Measurements from ENCODE around the gene RANBP3.

RANBP3 gene

GRCh38 chr19:5929625-5930024 lies 48.3 kb downstream of the RANBP3 start (continued):
- no peak for TF ChIP-seq PPARA (CRISPR knock-in tag; IDR thresholded peaks at IDR 0.05; ENCODE audit: borderline replicate concordance)
- TF ChIP-seq GLIS3 (CRISPR knock-in tag; IDR thresholded peaks at IDR 0.05) = no peak
- TF ChIP-seq ESRRG (CRISPR knock-in tag; IDR thresholded peaks at IDR 0.05) = no peak
- TF ChIP-seq ZNF8 (CRISPR knock-in tag; IDR thresholded peaks at IDR 0.05) = no peak
- no peak for TF ChIP-seq ZNF565 (CRISPR knock-in tag; conservative IDR thresholded peaks at IDR 0.05; ENCODE audit: low read depth)
- TF ChIP-seq TOX (CRISPR knock-in tag; IDR thresholded peaks at IDR 0.05; ENCODE audit: borderline replicate concordance) = no peak
- no peak for TF ChIP-seq ZNF70 (CRISPR knock-in tag; IDR thresholded peaks at IDR 0.05)
- no peak for TF ChIP-seq TCF4 (CRISPR knock-in tag; IDR thresholded peaks at IDR 0.05; ENCODE audit: borderline replicate concordance)
- TF ChIP-seq ARNTL (CRISPR knock-in tag; IDR thresholded peaks at IDR 0.05; ENCODE audit: borderline replicate concordance, low read depth) = no peak

DNA sequence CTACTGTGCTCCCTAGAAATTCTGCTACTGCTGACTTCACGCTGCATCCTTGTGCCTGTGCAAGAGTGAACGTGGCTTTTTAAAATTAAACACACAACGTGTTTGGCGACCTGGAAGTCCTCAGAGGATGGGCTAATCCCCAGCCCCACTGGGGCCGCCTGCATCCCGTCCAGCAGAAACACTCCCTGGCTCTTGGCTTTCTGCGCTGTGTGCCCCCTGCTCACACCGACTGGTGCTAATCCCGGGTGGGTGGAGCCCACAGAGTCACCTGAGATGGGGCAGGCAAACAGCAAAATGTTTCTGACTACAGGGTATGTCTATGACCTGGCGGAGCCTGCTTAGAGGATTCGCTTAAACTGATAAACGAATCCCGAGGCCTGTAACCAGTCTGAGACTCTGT lies 48.8 kb downstream of the RANBP3 start:
- no peak for ATAC-seq
- TF ChIP-seq, protein P1, sequence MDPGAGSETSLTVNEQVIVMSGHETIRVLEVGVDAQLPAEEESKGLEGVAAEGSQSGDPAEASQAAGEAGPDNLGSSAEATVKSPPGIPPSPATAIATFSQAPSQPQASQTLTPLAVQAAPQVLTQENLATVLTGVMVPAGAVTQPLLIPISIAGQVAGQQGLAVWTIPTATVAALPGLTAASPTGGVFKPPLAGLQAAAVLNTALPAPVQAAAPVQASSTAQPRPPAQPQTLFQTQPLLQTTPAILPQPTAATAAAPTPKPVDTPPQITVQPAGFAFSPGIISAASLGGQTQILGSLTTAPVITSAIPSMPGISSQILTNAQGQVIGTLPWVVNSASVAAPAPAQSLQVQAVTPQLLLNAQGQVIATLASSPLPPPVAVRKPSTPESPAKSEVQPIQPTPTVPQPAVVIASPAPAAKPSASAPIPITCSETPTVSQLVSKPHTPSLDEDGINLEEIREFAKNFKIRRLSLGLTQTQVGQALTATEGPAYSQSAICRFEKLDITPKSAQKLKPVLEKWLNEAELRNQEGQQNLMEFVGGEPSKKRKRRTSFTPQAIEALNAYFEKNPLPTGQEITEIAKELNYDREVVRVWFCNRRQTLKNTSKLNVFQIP (CRISPR knock-in tag; IDR thresholded peaks at IDR 0.05; ENCODE audit: borderline replicate concordance, low read depth) = no peak
- TF ChIP-seq CSRNP3 (CRISPR knock-in tag; IDR thresholded peaks at IDR 0.05) = no peak
- TF ChIP-seq ZC3H10 (CRISPR knock-in tag; IDR thresholded peaks at IDR 0.05) = no peak
- TF ChIP-seq ESRRG (CRISPR knock-in tag; IDR thresholded peaks at IDR 0.05) = no peak
- no peak for TF ChIP-seq OSR1 (CRISPR knock-in tag; IDR thresholded peaks at IDR 0.05)

GRCh38 chr19:5927441-5927821 lies 50.5 kb downstream of the RANBP3 start:
- peak; percentile 16; the same call in 1 of the 3 replicates for ATAC-seq
- TF ChIP-seq SNAI2 (CRISPR knock-in tag; IDR thresholded peaks at IDR 0.05) = no peak
- no peak for TF ChIP-seq CSDC2 (CRISPR knock-in tag; IDR thresholded peaks at IDR 0.05)
- TF ChIP-seq ZFP30 (CRISPR knock-in tag; IDR thresholded peaks at IDR 0.05) = no peak
- no peak for TF ChIP-seq TOX (CRISPR knock-in tag; IDR thresholded peaks at IDR 0.05; ENCODE audit: borderline replicate concordance)
- TF ChIP-seq PPARA (CRISPR knock-in tag; IDR thresholded peaks at IDR 0.05; ENCODE audit: borderline replicate concordance) = no peak
- no peak for TF ChIP-seq TSHZ2 (CRISPR knock-in tag; IDR thresholded peaks at IDR 0.05)

DNA sequence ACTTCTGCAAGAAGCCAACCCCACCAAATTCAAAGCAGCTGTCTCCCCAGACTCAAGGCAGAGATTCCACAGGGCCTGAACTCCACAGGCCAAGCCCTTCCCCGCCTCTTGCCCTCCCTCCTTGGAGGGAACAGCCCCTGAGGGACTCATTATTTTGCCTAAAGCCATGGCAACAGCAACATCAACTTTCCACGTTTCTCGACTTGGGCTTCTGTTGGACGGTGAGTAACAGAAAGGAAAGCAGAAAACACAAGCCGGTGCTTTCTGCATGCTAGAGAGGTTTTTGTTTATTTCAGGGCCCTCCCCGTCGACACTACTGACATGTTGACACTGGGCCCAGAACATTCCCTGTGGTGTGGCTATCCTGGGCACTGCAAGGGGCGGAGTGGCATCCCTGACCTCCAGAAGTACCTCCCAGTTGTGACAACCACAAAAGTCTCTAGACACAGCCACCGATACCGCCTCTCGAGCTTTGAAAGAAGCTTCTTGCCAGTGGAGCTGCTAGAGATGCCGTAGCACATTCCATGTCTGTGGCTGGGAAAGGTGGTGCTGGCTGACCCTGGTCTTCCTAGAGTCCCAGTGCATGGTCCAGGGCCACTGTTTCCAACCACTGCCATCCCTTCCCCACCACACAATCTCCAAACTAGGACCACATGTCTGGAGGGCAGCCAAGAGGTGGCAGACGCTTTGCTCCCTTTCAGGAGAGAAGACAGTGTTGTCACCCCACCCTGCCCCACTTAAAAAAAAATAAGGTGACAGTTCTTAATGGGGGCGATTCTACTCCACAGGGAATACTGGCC lies 51.1 kb downstream of the RANBP3 start:
- peak; percentile 30; the same call in 2 of the 3 replicates for ATAC-seq
- TF ChIP-seq TCF4 (CRISPR knock-in tag; IDR thresholded peaks at IDR 0.05; ENCODE audit: borderline replicate concordance) (0 out of 2 replicates have a peak, but pooled peaks have one; percentile 24), GLIS3 (CRISPR knock-in tag; IDR thresholded peaks at IDR 0.05) (no peak)

DNA sequence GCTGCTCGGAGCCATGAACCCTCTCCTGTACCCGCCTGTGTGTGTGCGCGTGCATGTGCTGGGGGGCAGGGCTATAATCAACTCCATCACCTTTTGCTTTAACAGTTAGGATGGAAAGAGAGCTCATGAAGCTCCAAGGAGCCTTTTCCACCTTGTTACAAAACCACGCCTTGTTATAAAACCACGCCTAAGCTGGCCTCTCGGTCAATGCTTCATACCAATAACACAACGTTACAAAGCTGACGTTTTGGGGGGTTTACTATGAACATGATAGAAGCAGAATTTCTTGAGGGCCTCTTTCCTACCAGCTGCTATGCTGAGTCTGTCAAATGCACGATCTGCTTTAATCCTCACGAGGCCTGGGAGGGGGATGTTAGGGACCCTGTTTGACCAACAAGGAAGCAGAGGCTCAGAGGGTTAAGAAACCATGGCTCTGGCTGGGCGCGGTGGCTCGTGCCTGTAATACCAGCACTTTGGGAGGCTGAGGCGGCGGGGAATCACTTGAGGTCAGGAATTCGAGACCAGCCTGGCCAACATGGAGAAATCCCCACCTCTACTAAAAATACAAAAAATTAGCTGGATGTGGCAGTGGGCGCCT lies 52.0 kb downstream of the RANBP3 start:
- no peak for ATAC-seq
- TF ChIP-seq CSDC2 (CRISPR knock-in tag; IDR thresholded peaks at IDR 0.05) (no peak), ARNTL (CRISPR knock-in tag; IDR thresholded peaks at IDR 0.05; ENCODE audit: borderline replicate concordance, low read depth) (no peak), ZNF8 (CRISPR knock-in tag; IDR thresholded peaks at IDR 0.05) (no peak), OSR1 (CRISPR knock-in tag; IDR thresholded peaks at IDR 0.05) (no peak), SNAI2 (CRISPR knock-in tag; IDR thresholded peaks at IDR 0.05) (no peak), GLIS3 (CRISPR knock-in tag; IDR thresholded peaks at IDR 0.05) (no peak), PPARA (CRISPR knock-in tag; IDR thresholded peaks at IDR 0.05; ENCODE audit: borderline replicate concordance) (no peak), ZC3H10 (CRISPR knock-in tag; IDR thresholded peaks at IDR 0.05) (no peak), ZFP30 (CRISPR knock-in tag; IDR thresholded peaks at IDR 0.05) (no peak), ESRRG (CRISPR knock-in tag; IDR thresholded peaks at IDR 0.05) (no peak), TOX (CRISPR knock-in tag; IDR thresholded peaks at IDR 0.05; ENCODE audit: borderline replicate concordance) (no peak), ZFP3 (CRISPR knock-in tag; IDR thresholded peaks at IDR 0.05) (no peak), RARB (CRISPR knock-in tag; IDR thresholded peaks at IDR 0.05) (no peak), CSRNP3 (CRISPR knock-in tag; IDR thresholded peaks at IDR 0.05) (no peak), ZNF70 (CRISPR knock-in tag; IDR thresholded peaks at IDR 0.05) (no peak)
- TF ChIP-seq, protein P1 (CRISPR knock-in tag; IDR thresholded peaks at IDR 0.05; ENCODE audit: borderline replicate concordance, low read depth) = no peak
- TF ChIP-seq, protein P2, sequence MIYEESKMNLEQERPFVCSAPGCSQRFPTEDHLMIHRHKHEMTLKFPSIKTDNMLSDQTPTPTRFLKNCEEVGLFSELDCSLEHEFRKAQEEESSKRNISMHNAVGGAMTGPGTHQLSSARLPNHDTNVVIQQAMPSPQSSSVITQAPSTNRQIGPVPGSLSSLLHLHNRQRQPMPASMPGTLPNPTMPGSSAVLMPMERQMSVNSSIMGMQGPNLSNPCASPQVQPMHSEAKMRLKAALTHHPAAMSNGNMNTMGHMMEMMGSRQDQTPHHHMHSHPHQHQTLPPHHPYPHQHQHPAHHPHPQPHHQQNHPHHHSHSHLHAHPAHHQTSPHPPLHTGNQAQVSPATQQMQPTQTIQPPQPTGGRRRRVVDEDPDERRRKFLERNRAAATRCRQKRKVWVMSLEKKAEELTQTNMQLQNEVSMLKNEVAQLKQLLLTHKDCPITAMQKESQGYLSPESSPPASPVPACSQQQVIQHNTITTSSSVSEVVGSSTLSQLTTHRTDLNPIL (CRISPR knock-in tag; IDR thresholded peaks at IDR 0.05; ENCODE audit: low read depth) = no peak

Measured in SK-N-SH treated with all-trans-retinoic acid at 6 μM for 48 hours (cell line).